ENCODE data around the gene ENTPD1.

ENTPD1 gene

DNA sequence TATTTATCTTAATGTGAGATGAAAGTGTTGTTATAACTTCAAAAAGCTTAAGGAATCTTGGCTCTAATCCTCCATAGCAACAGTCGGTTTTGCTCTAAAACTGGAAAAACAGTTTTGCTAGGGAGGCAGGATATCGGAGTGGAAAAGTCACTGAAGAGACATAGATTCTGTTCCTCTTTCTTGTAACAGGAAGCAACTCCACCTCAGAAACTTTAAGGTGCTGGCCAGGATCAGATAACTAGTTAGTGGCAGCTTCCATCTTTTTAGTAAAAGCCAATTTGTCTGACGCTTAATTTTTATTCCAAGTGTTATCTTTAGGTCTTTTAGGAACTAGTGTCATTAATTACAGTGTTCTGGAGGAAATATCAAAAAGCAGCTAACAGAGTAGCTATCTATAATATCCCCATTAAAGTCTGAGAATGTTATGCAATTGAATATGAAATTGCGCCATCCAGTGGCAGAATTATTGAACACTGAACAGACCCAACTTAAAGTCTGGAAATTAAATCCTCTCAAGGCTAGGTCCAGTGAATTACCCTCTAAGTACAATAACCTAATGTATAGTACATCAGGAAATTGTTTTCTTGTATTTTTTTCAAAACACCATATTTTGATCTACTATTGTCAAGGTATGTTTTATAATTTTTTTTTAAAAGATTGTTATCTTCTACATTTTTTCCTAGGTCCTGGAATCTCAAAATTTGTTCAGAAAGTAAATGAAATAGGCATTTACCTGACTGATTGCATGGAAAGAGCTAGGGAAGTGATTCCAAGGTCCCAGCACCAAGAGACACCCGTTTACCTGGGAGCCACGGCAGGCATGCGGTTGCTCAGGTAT lies 85.9 kb downstream of the ENTPD1 start:
- Histone ChIP-seq H3K9me3 (ENCODE audit: insufficient read depth, low read length) (no peaks in the 10 kb centered on the region), H3K36me3 (ENCODE audit: low read length) (no peaks in the 10 kb centered on the region), H3K27ac (ENCODE audit: low read depth, low read length) (peak overlapping the region; percentile 57), H3K27me3 (ENCODE audit: low read length) (no peaks in the 10 kb centered on the region), H3K9ac (ENCODE audit: low read length) (peak overlapping the region; percentile 9; the same call in 1 of the 2 replicates), H3F3A (ENCODE audit: insufficient read depth) (peaks cover 37% of the 10 kb centered on the region), H3K4me3 (ENCODE audit: insufficient read depth, low read length, poor library complexity, severe bottlenecking) (no peak overlapping the region), H3K79me2 (ENCODE audit: insufficient read depth, low read length) (no peaks in the 10 kb centered on the region), H2AFZ (ENCODE audit: low read depth, low read length, severe bottlenecking) (peak overlapping the region; percentile 64), H4K20me1 (ENCODE audit: low read depth, low read length) (no peaks in the 10 kb centered on the region), H3K9me2 (replicated peaks; ENCODE audit: insufficient read depth, low read length) (no peaks in the 10 kb centered on the region), H3K4me2 (ENCODE audit: low read depth, low read length, poor library complexity, severe bottlenecking) (peak overlapping the region; percentile 39)
- TF ChIP-seq, protein P1, sequence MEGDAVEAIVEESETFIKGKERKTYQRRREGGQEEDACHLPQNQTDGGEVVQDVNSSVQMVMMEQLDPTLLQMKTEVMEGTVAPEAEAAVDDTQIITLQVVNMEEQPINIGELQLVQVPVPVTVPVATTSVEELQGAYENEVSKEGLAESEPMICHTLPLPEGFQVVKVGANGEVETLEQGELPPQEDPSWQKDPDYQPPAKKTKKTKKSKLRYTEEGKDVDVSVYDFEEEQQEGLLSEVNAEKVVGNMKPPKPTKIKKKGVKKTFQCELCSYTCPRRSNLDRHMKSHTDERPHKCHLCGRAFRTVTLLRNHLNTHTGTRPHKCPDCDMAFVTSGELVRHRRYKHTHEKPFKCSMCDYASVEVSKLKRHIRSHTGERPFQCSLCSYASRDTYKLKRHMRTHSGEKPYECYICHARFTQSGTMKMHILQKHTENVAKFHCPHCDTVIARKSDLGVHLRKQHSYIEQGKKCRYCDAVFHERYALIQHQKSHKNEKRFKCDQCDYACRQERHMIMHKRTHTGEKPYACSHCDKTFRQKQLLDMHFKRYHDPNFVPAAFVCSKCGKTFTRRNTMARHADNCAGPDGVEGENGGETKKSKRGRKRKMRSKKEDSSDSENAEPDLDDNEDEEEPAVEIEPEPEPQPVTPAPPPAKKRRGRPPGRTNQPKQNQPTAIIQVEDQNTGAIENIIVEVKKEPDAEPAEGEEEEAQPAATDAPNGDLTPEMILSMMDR (IDR thresholded peaks at IDR 0.05; ENCODE audit: insufficient read depth, low read length, poor library complexity, severe bottlenecking), result peak; percentile 74
- TF ChIP-seq EZH2phosphoT487 (conservative IDR thresholded peaks at IDR 0.05; ENCODE audit: low read length), result no peak

- Histone ChIP-seq H2AFZ (ENCODE audit: low read depth, low read length, severe bottlenecking) (no peak overlapping the region), H3K27me3 (ENCODE audit: low read length) (no peaks in the 10 kb centered on the region), H3K9me3 (ENCODE audit: insufficient read depth, low read length) (no peaks in the 10 kb centered on the region), H3K27ac (ENCODE audit: low read depth, low read length) (no peak overlapping the region), H3F3A (ENCODE audit: insufficient read depth) (peaks cover 2% of the 10 kb centered on the region; the same call in 1 of the 2 replicates), H3K4me2 (ENCODE audit: low read depth, low read length, poor library complexity, severe bottlenecking) (no peak overlapping the region), H4K20me1 (ENCODE audit: low read depth, low read length) (no peaks in the 10 kb centered on the region), H3K9ac (ENCODE audit: low read length) (no peak overlapping the region), H3K36me3 (ENCODE audit: low read length) (no peaks in the 10 kb centered on the region), H3K4me3 (ENCODE audit: insufficient read depth, low read length, poor library complexity, severe bottlenecking) (no peak overlapping the region), H3K79me2 (ENCODE audit: insufficient read depth, low read length) (no peaks in the 10 kb centered on the region), H3K9me2 (replicated peaks; ENCODE audit: insufficient read depth, low read length) (no peaks in the 10 kb centered on the region)
- no peak for TF ChIP-seq EZH2phosphoT487 (conservative IDR thresholded peaks at IDR 0.05; ENCODE audit: low read length)
- TF ChIP-seq, protein P1 (IDR thresholded peaks at IDR 0.05; ENCODE audit: insufficient read depth, low read length, poor library complexity, severe bottlenecking), result no peak
These were observed 89.4 kb downstream of the ENTPD1 start for GRCh38 chr10:95845411-95845810.

- TF ChIP-seq EZH2phosphoT487 (conservative IDR thresholded peaks at IDR 0.05; ENCODE audit: low read length), result no peak
- TF ChIP-seq, protein P1 (IDR thresholded peaks at IDR 0.05; ENCODE audit: insufficient read depth, low read length, poor library complexity, severe bottlenecking), result no peak
- Histone ChIP-seq H3K27me3 (ENCODE audit: low read length) (no peaks in the 10 kb centered on the region), H3K4me2 (ENCODE audit: low read depth, low read length, poor library complexity, severe bottlenecking) (no peak overlapping the region), H3F3A (ENCODE audit: insufficient read depth) (no peaks in the 10 kb centered on the region), H3K36me3 (ENCODE audit: low read length) (no peaks in the 10 kb centered on the region), H3K9ac (ENCODE audit: low read length) (no peak overlapping the region), H3K79me2 (ENCODE audit: insufficient read depth, low read length) (no peaks in the 10 kb centered on the region), H3K9me3 (ENCODE audit: insufficient read depth, low read length) (no peaks in the 10 kb centered on the region), H3K27ac (ENCODE audit: low read depth, low read length) (no peak overlapping the region), H3K4me3 (ENCODE audit: insufficient read depth, low read length, poor library complexity, severe bottlenecking) (no peak overlapping the region), H4K20me1 (ENCODE audit: low read depth, low read length) (no peaks in the 10 kb centered on the region), H3K9me2 (replicated peaks; ENCODE audit: insufficient read depth, low read length) (no peaks in the 10 kb centered on the region), H2AFZ (ENCODE audit: low read depth, low read length, severe bottlenecking) (no peak overlapping the region)
These were observed 91.0 kb downstream of the ENTPD1 start for GRCh38 chr10:95847007-95847406.

Measured in SU-DHL-6 (cell line).